ENCODE data around the gene CAPG. TPM values are rescaled to one million over a fixed set of nuclear protein-coding genes. Genes with fewer than 3 reads are reported as not detected.

The CAPG gene
- total and polyA plus RNA-seq, 2 of the 4 experiments (the other 2 are of a cell fraction): 79.9 to 98.3 TPM

GRCh38 chr2:85380048-85380447, 30.1 kb downstream of the CAPG start:
- H3K4me2 ChIP-seq (ENCODE audit: low read depth, low read length): no peak overlapping the region
- H3K14ac ChIP-seq (replicated peaks; ENCODE audit: low read depth, low read length): no peak overlapping the region
- H3K9me1 ChIP-seq (ENCODE audit: insufficient read depth, low read length): peaks cover 6% of the 10 kb centered on the region
- no peak overlapping the region for H4K8ac ChIP-seq (ENCODE audit: low read depth in 2 of 2, low read length in 2 of 2)
- in situ Hi-C loops (cut with MboI; ENCODE audit: low sequenced_read_pairs): no loop called here
- no peak overlapping the region for H2BK15ac ChIP-seq (ENCODE audit: low read depth, low read length)
- intact Hi-C loops (cut with micrococcal nuclease): no loop called here
- no peak overlapping the region for H2AK5ac ChIP-seq (ENCODE audit: low read depth, low read length)
- TF ChIP-seq SMC3 (IDR thresholded peaks at IDR 0.05; ENCODE audit: low read depth, low read length): no peak
- TF ChIP-seq CHD1 (IDR thresholded peaks at IDR 0.05; ENCODE audit: low read depth, low read length): no peak
- TF ChIP-seq MXI1 (IDR thresholded peaks at IDR 0.05; ENCODE audit: borderline replicate concordance, low read depth, low read length): no peak
- TF ChIP-seq POLR2A (IDR thresholded peaks at IDR 0.05; ENCODE audit: low read depth, low read length): no peak
- no peak for TF ChIP-seq FOS (IDR thresholded peaks at IDR 0.05; ENCODE audit: low read depth, low read length)
- H3K23ac ChIP-seq (ENCODE audit: low read depth, low read length): no peak overlapping the region
- no peak overlapping the region for H3K9ac ChIP-seq (ENCODE audit: low read depth, low read length)
- dilution Hi-C loops (cut with HindIII; ENCODE audit: low sequenced_read_pairs, unreplicated experiment): no loop called here
- no CpG with 5 or more reads among the region's 1 CpG for WGBS, 2 experiments (ENCODE audit: extremely low coverage in 2 of 2, insufficient read length in 1 of 2)
- H2AK9ac ChIP-seq (replicated peaks; ENCODE audit: low read depth, low read length, poor library complexity): no peak overlapping the region
- H3K27ac ChIP-seq (ENCODE audit: insufficient read depth, low read length): no peak overlapping the region
- H4K20me1 ChIP-seq (ENCODE audit: insufficient read depth, low read length): no peaks in the 10 kb centered on the region; the same call in 1 of the 2 replicates
- 0 out of 4 replicates have a peak, but pooled peaks cover 0 to 4% of the 10 kb centered on the region in 2 experiments for H3K79me1 ChIP-seq (ENCODE audit: low read depth in 1 of 2, low read length in 2 of 2)
- peaks cover 12% of the 10 kb centered on the region for H3K4me1 ChIP-seq (ENCODE audit: control insufficient read depth, insufficient read depth, low read length)
- no peaks in the 10 kb centered on the region for H3K27me3 ChIP-seq (ENCODE audit: control insufficient read depth, insufficient read depth, low read length)
- H3K36me3 ChIP-seq (ENCODE audit: control insufficient read depth, insufficient read depth, low read length): peaks cover 15% of the 10 kb centered on the region
- H3K56ac ChIP-seq (ENCODE audit: extremely low read depth, insufficient read depth, low read length): no peak overlapping the region
- H3K4me3 ChIP-seq (ENCODE audit: insufficient read depth, low read depth, low read length): no peak overlapping the region
- no peak for DNase-seq
- ChIA-PET CTCF (no interaction called here), POLR2A (ENCODE audit: unreplicated experiment) (no interaction called here)
- no peak for ATAC-seq (ENCODE audit: low read depth)
- BruUV-seq (replicated peaks): no TSS peak
- H2BK120ac ChIP-seq (ENCODE audit: low read depth, low read length): no peak overlapping the region
- no peak overlapping the region for H4K91ac ChIP-seq (ENCODE audit: insufficient read depth, low read depth, low read length)
- H2AFZ ChIP-seq (replicated peaks; ENCODE audit: low read length, poor library complexity): no peak overlapping the region
- H3K9me3 ChIP-seq (ENCODE audit: control insufficient read depth, insufficient read depth, low read length): no peaks in the 10 kb centered on the region
- no peak overlapping the region for H3K18ac ChIP-seq (ENCODE audit: low read depth, low read length)
- H2BK5ac ChIP-seq (ENCODE audit: low read depth, low read length, poor library complexity, severe bottlenecking): no peak overlapping the region
- no peak overlapping the region for H3K4ac ChIP-seq (ENCODE audit: low read depth, low read length)
- no peak overlapping the region for H2BK20ac ChIP-seq (ENCODE audit: low read depth, low read length)
- no peak overlapping the region for H4K5ac ChIP-seq (ENCODE audit: low read depth, low read length)

Measured in IMR-90 (cell line).